Natural killer cell treated with Interleukin-12 subunit alpha and Interleukin-12 subunit beta and Interleukin-15 and Interleukin-18, amount 100 ng/mL, for 72 hours (primary cell): Measurements from ENCODE around the gene CLEC16A. TPM values are rescaled to one million over a fixed set of nuclear protein-coding genes. Genes with fewer than 3 reads are reported as not detected.

Source experiments
- ATAC-seq, 2 donors: fragments of 150-1000 bp; cut with Tn5 transposase in 1 of 2; sonication (Bioruptor Pico), chemical (Tn5 transposase) in 1 of 2; 2 replicates each; pipeline ENCODE4 v1.10.0; 2021
- DNase-seq: peaks from one replicate; pipeline ENCODE4 v3.0.0; 2022; ENCODE audit warnings: low spot score
- H3K27ac Mint-ChIP-seq, 2 donors: 1 replicate in 1 of 2; 2 replicates in 1 of 2; pipeline ENCODE4 v1.8.0; 2022; ENCODE audit warnings: mixed read lengths in 2 of 2, mild to moderate bottlenecking in 1 of 2, moderate library complexity in 1 of 2
- H3K27me3 Mint-ChIP-seq, 2 donors: 1 replicate in 1 of 2; 2 replicates in 1 of 2; pipeline ENCODE4 v1.8.0; 2022; ENCODE audit warnings: mixed read lengths in 2 of 2
- H3K36me3 Mint-ChIP-seq: one replicate; pipeline ENCODE4 v1.8.0; 2022; ENCODE audit warnings: mixed read lengths
- H3K4me1 Mint-ChIP-seq, 2 donors: 1 replicate in 1 of 2; 2 replicates in 1 of 2; pipeline ENCODE4 v1.8.0; 2022; ENCODE audit warnings: low read depth in 2 of 2, mixed read lengths in 2 of 2, mild to moderate bottlenecking in 1 of 2
- H3K4me3 Mint-ChIP-seq: one replicate; pipeline ENCODE4 v1.8.0; 2022; ENCODE audit warnings: mixed read lengths
- H3K9me3 Mint-ChIP-seq: 2 replicates; pipeline ENCODE4 v1.8.0; 2022; ENCODE audit warnings: mixed read lengths
- total RNA-seq, 2 donors: library from RNA; stranded (reverse); gene quantifications; one replicate each; pipeline ENCODE4 v1.2.3, GENCODE V29; 2022

CLEC16A gene, protein sequence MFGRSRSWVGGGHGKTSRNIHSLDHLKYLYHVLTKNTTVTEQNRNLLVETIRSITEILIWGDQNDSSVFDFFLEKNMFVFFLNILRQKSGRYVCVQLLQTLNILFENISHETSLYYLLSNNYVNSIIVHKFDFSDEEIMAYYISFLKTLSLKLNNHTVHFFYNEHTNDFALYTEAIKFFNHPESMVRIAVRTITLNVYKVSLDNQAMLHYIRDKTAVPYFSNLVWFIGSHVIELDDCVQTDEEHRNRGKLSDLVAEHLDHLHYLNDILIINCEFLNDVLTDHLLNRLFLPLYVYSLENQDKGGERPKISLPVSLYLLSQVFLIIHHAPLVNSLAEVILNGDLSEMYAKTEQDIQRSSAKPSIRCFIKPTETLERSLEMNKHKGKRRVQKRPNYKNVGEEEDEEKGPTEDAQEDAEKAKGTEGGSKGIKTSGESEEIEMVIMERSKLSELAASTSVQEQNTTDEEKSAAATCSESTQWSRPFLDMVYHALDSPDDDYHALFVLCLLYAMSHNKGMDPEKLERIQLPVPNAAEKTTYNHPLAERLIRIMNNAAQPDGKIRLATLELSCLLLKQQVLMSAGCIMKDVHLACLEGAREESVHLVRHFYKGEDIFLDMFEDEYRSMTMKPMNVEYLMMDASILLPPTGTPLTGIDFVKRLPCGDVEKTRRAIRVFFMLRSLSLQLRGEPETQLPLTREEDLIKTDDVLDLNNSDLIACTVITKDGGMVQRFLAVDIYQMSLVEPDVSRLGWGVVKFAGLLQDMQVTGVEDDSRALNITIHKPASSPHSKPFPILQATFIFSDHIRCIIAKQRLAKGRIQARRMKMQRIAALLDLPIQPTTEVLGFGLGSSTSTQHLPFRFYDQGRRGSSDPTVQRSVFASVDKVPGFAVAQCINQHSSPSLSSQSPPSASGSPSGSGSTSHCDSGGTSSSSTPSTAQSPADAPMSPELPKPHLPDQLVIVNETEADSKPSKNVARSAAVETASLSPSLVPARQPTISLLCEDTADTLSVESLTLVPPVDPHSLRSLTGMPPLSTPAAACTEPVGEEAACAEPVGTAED
- total RNA-seq, result 10 to 100 TPM; 42.5 to 60.2 TPM

DNA sequence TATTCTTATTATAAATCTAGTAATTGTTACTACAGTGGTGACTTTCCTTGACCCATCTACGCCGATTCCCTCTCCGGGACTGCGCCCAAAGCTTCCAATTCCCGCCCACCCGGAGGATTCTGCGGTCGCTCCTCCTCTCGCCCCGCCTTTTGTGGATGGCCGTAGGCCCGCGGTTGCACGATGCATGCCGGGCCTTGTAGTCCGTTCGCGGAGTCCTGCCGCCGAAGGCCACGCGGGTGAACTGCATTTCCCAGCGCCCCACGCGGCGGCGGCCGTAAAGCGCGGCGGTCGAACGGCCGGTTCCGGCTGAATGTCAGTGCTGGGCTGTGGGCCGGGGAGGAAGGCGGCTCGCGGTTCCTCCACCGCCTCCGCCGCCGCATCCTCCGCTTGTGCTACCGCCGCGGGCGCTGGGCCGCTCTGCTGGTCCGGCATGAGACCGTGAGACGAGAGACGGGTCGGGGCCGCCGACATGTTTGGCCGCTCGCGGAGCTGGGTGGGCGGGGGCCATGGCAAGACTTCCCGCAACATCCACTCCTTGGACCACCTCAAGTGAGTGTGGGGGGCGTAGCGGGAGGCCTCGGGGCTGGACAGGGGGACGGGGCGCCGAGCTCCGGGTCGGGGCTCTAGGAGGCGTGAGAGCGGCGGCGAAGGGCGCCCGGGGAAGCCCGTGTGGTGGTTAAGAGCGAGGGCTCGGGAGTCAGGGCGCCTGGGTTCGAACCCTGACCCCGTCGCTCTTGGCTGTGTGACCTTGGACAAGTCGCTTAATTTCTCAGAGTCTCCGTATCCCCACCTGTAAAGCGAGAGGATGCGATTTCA lies at the start of gene CLEC16A:
Gene CLEC16A (plus strand): TSS at position 316 of the 816 bp plus-strand sequence. CDS start 154 bp downstream, at position 470.
- peak within 1 kb of the TSS; percentile 13 to 71 for H3K27ac Mint-ChIP-seq
- H3K27me3 Mint-ChIP-seq, result no peaks in the 10 kb centered on the region
- peak; percentile 89 to 92 for ATAC-seq
- peaks cover 4% of the 10 kb centered on the region for H3K36me3 Mint-ChIP-seq
- H3K4me1 Mint-ChIP-seq, result peaks cover 56 to 59% of the 10 kb centered on the region in 2 donors
- H3K4me3 Mint-ChIP-seq, result peak within 1 kb of the TSS; percentile 95
- DNase-seq, result peak; percentile 98
- no peaks in the 10 kb centered on the region for H3K9me3 Mint-ChIP-seq

DNA sequence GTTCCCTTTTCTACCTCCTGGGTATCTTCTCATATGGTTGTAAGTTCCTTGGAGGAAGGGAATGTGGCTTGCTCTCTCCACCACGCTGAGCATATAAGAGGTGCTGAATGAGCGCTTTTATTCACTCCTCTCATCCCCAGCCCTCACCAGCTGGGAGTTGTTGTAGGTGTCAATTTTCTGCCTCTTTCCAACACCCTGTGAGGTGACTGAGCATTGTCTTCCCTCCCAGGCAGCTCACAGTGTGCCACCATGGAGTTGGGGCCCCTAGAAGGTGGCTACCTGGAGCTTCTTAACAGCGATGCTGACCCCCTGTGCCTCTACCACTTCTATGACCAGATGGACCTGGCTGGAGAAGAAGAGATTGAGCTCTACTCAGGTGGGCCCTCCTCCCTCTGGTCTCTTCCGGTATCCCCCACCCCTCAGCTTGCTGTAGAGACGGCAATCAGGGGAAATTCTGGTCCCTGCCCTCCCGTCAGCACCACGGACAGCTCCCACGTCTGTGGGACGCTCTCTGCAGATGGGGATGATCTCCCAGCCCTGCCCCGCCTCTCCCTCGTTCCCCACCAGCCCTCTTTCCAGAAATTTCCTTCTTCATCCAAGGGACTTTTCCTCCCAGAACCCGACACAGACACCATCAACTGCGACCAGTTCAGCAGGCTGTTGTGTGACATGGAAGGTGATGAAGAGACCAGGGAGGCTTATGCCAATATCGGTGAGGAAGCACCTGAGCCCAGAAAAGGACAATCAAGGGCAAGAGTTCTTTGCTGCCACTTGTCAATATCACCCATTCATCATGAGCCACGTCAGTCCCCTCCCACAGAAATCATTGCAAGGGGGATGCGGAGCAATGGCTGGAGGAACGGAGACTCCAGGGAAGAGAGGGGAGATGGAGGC lies 49.1 kb upstream of the CLEC16A start:
- peaks cover 18% of the 10 kb centered on the region for H3K36me3 Mint-ChIP-seq
- H3K27me3 Mint-ChIP-seq, result no peaks in the 10 kb centered on the region
- H3K27ac Mint-ChIP-seq, result no peak overlapping the region
- peaks cover 8 to 18% of the 10 kb centered on the region in 2 donors for H3K4me1 Mint-ChIP-seq
- no peaks in the 10 kb centered on the region for H3K9me3 Mint-ChIP-seq
- H3K4me3 Mint-ChIP-seq, result no peak overlapping the region
- no peak for DNase-seq
- no peak for ATAC-seq

DNA sequence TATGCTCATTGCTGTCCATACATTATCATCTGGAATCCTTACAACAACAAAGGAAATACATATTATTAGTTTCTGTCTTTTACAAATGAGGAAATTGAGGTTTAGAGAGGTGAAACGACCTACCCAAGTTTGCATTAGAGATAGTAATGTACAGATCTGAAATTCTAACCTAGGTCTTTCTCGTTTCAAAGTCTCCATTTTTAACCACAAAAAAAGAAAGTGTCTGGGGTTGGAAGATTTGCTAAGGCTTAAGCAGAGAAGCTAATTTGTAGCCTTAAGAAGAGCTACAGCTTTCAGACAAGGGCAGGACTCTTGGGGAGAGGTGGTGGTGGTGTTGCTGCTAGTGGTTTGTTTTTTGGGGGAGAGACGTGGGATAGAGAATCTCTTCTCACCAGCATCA lies 48.2 kb upstream of the CLEC16A start:
- DNase-seq (no peak), ATAC-seq (no peak)
- peaks cover 8 to 18% of the 10 kb centered on the region in 2 donors for H3K4me1 Mint-ChIP-seq
- no peaks in the 10 kb centered on the region for H3K9me3 Mint-ChIP-seq
- peaks cover 18% of the 10 kb centered on the region for H3K36me3 Mint-ChIP-seq
- no peak overlapping the region for H3K4me3 Mint-ChIP-seq
- no peaks in the 10 kb centered on the region for H3K27me3 Mint-ChIP-seq
- no peak overlapping the region for H3K27ac Mint-ChIP-seq

DNA sequence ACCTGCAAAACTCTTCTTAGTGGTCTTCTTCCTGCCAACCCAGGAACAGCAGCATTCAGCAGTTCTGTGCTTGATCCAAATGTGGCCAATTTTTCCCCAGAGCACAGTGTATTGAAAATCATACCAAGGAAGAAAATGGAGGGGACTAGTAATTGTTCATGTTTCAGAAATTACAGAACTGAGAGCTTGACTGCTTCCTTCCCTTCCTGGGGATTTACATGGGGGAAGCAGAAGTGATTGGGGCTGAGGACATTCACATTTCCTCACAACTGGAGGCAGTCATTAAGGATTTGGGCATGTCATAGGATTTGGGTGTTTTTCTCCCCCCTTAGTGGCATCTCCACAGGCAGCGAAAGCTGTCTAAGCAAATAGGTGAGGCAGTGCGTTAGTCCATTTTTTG lies 47.6 kb upstream of the CLEC16A start:
- Mint-ChIP-seq H3K4me3 (no peak overlapping the region), H3K9me3 (no peaks in the 10 kb centered on the region), H3K4me1 (peaks cover 8 to 18% of the 10 kb centered on the region in 2 donors), H3K27me3 (no peaks in the 10 kb centered on the region), H3K36me3 (peaks cover 18% of the 10 kb centered on the region), H3K27ac (no peak overlapping the region)
- ATAC-seq, result no peak
- no peak for DNase-seq

DNA sequence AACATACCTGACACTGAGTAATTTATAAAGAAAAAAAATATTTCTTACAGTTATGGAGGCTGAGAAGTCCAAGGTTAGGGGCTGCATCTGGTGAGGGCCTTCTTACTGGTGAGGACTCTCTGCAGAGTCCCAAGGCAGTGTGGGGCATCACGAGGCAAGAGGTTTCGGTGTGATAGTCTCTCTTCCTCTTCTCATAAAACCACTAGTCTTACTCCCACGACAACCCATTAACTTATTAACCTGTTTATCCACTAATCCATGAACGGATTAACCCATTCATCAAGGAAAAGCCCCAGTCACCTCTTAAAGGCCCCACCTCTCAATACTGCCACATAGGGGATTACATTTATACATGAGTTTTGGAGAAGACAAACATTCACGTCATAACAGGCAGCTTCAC lies 47.2 kb upstream of the CLEC16A start:
- ATAC-seq (no peak), DNase-seq (no peak)
- H3K9me3 Mint-ChIP-seq, result no peaks in the 10 kb centered on the region
- no peaks in the 10 kb centered on the region for H3K27me3 Mint-ChIP-seq
- H3K36me3 Mint-ChIP-seq, result peaks cover 18% of the 10 kb centered on the region
- peaks cover 8 to 18% of the 10 kb centered on the region in 2 donors for H3K4me1 Mint-ChIP-seq
- H3K4me3 Mint-ChIP-seq, result no peak overlapping the region
- no peak overlapping the region for H3K27ac Mint-ChIP-seq

DNA sequence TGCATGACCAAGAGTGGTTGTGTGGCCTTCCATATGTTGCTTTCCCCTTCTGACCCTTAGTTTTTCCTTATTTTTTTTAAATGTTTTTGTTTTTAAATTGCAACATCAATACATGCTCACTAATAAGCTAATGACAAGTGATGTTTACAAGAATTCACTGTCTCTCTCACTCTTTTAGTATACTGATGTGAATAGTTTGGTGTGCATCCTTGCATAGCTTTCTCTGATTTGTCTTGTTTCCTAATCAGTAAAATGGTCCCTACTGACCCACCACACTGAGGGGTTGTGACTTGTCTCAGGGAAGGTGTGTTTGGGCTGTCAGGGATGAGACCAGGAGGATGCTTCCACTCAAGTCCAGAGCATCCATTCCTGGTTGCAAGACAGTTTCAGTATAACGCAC lies 41.4 kb upstream of the CLEC16A start:
- Mint-ChIP-seq H3K27ac (no peak overlapping the region), H3K4me1 (peaks cover 0 to under 1% of the 10 kb centered on the region in 2 donors), H3K27me3 (no peaks in the 10 kb centered on the region), H3K4me3 (no peak overlapping the region), H3K36me3 (peaks cover 28% of the 10 kb centered on the region), H3K9me3 (no peaks in the 10 kb centered on the region)
- no peak for ATAC-seq
- no peak for DNase-seq

DNA sequence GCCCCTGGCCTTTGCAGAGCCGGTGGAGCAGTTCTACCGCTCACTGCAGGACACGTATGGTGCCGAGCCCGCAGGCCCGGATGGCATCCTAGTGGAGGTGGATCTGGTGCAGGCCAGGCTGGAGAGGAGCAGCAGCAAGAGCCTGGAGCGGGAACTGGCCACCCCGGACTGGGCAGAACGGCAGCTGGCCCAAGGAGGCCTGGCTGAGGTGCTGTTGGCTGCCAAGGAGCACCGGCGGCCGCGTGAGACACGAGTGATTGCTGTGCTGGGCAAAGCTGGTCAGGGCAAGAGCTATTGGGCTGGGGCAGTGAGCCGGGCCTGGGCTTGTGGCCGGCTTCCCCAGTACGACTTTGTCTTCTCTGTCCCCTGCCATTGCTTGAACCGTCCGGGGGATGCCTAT lies 37.9 kb upstream of the CLEC16A start:
- H3K36me3 Mint-ChIP-seq, result peaks cover 17% of the 10 kb centered on the region
- H3K4me3 Mint-ChIP-seq, result no peak overlapping the region
- H3K27me3 Mint-ChIP-seq, result no peaks in the 10 kb centered on the region
- H3K27ac Mint-ChIP-seq, result no peak overlapping the region
- no peaks in the 10 kb centered on the region for H3K4me1 Mint-ChIP-seq
- ATAC-seq (peak in 1 of 2 donors; percentile 30), DNase-seq (no peak)
- H3K9me3 Mint-ChIP-seq, result no peaks in the 10 kb centered on the region

DNA sequence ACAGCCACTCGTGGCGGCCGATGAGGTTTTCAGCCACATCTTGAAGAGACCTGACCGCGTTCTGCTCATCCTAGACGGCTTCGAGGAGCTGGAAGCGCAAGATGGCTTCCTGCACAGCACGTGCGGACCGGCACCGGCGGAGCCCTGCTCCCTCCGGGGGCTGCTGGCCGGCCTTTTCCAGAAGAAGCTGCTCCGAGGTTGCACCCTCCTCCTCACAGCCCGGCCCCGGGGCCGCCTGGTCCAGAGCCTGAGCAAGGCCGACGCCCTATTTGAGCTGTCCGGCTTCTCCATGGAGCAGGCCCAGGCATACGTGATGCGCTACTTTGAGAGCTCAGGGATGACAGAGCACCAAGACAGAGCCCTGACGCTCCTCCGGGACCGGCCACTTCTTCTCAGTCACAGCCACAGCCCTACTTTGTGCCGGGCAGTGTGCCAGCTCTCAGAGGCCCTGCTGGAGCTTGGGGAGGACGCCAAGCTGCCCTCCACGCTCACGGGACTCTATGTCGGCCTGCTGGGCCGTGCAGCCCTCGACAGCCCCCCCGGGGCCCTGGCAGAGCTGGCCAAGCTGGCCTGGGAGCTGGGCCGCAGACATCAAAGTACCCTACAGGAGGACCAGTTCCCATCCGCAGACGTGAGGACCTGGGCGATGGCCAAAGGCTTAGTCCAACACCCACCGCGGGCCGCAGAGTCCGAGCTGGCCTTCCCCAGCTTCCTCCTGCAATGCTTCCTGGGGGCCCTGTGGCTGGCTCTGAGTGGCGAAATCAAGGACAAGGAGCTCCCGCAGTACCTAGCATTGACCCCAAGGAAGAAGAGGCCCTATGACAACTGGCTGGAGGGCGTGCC lies 37.2 kb upstream of the CLEC16A start:
- ATAC-seq (peak in 1 of 2 donors; percentile 18), DNase-seq (no peak)
- Mint-ChIP-seq H3K4me3 (no peak overlapping the region), H3K27me3 (no peaks in the 10 kb centered on the region), H3K9me3 (no peaks in the 10 kb centered on the region), H3K27ac (no peak overlapping the region), H3K4me1 (no peaks in the 10 kb centered on the region), H3K36me3 (peaks cover 17% of the 10 kb centered on the region)

DNA sequence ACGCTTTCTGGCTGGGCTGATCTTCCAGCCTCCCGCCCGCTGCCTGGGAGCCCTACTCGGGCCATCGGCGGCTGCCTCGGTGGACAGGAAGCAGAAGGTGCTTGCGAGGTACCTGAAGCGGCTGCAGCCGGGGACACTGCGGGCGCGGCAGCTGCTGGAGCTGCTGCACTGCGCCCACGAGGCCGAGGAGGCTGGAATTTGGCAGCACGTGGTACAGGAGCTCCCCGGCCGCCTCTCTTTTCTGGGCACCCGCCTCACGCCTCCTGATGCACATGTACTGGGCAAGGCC lies 36.7 kb upstream of the CLEC16A start:
- Mint-ChIP-seq H3K4me1 (no peaks in the 10 kb centered on the region), H3K27ac (no peak overlapping the region), H3K36me3 (peaks cover 17% of the 10 kb centered on the region), H3K27me3 (no peaks in the 10 kb centered on the region), H3K9me3 (no peaks in the 10 kb centered on the region), H3K4me3 (no peak overlapping the region)
- ATAC-seq (no peak), DNase-seq (no peak)

DNA sequence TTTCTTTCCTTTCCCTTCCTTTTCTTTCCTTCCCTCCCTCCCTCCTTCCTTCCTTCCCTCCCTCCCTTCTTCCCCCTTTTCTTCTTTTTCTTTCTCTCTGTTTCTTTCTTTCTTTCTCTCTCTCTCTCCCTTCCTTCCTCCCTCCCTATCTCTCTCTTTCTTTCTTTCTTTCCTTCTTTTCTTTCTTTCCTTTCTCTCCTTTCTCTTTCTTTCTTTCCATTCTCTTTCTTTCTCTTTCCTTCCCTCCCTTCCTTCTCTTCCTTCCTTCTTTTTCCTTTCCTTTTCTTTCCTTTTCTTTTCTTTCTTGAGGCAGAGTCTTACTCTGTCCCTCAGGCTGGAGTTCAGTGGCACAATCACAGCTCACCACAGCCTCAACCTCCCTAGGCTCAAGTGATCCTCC lies 33.1 kb upstream of the CLEC16A start:
- Mint-ChIP-seq H3K9me3 (no peaks in the 10 kb centered on the region), H3K36me3 (no peaks in the 10 kb centered on the region), H3K27ac (peak overlapping the region in 1 of 2 donors; percentile 2), H3K4me3 (no peak overlapping the region), H3K27me3 (no peaks in the 10 kb centered on the region), H3K4me1 (peaks cover 7% of the 10 kb centered on the region in 2 donors)
- ATAC-seq (no peak), DNase-seq (no peak)

DNA sequence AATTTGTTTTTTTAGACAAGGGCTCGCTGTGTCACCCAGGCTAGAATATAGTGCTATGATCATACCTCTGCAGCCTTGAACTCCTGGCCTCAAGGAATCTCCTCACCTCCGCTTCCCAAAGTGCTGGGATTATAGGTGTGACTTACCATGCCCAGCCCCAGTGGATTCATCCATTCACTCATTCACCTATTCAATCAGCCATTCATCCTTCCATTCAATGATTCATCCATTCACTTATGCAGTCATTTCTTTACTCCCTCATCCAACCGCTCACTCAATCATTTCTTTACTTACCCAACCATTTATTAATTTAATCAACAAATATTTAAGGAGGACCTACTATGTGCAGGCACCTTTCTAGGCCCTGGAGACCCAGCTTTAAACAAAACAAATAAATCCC lies 27.8 kb upstream of the CLEC16A start:
- Mint-ChIP-seq H3K27ac (no peak overlapping the region), H3K36me3 (no peaks in the 10 kb centered on the region), H3K27me3 (no peaks in the 10 kb centered on the region), H3K9me3 (no peaks in the 10 kb centered on the region), H3K4me3 (no peak overlapping the region), H3K4me1 (peaks cover 12 to 14% of the 10 kb centered on the region in 2 donors)
- ATAC-seq (no peak), DNase-seq (no peak)
